DND-41 (cell line): ENCODE data around the gene RNASE4.

ENCODE experiments used
- ATAC-seq: fragments of 200-7000 bp; cut with Tn5 transposase; 3 replicates; pipeline ENCODE4 v1.9.1; 2021; ENCODE audit warnings: low read depth; ENCODE audit not compliant: insufficient read depth
- DNase-seq: peaks from one replicate; pipeline ENCODE4 v3.0.0-alpha.2; 2020
- H2AFZ ChIP-seq: 2 replicates; pipeline ENCODE4 v1.6.0; 2012; ENCODE audit warnings: low read depth, low read length
- H3K27ac ChIP-seq: 2 replicates; pipeline ENCODE4 v1.5.1; 2012; ENCODE audit warnings: low read length, inconsistent platforms
- H3K27me3 ChIP-seq: fragments of 200-600 bp; sonication (generic); 2 replicates; pipeline ENCODE4 v1.6.0; 2012; ENCODE audit warnings: low read length, mild to moderate bottlenecking, inconsistent platforms; ENCODE audit not compliant: insufficient read depth, poor library complexity
- H3K36me3 ChIP-seq: 2 replicates; pipeline ENCODE4 v1.5.1; 2012; ENCODE audit warnings: low read length, inconsistent platforms; ENCODE audit not compliant: insufficient read depth
- H3K4me1 ChIP-seq: 2 replicates; pipeline ENCODE4 v1.5.1; 2012; ENCODE audit warnings: mild to moderate bottlenecking, low read length; ENCODE audit not compliant: insufficient read depth
- H3K4me2 ChIP-seq: 2 replicates; pipeline ENCODE4 v1.6.0; 2012; ENCODE audit warnings: mild to moderate bottlenecking, moderate library complexity, low read length, inconsistent platforms; ENCODE audit not compliant: insufficient read depth
- H3K4me3 ChIP-seq, 2 experiments: fragments of 200-600 bp in 1 of 2; shearing (Covaris generic) in 1 of 2; 2 replicates each; pipeline ENCODE4 v1.5.1; 2012 to 2016; ENCODE audit warnings: inconsistent platforms in 2 of 2, low read length in 2 of 2, mild to moderate bottlenecking in 2 of 2, low read depth in 1 of 2, moderate library complexity in 1 of 2
- H3K79me2 ChIP-seq: 2 replicates; pipeline ENCODE4 v1.6.0; 2012; ENCODE audit warnings: low read length, inconsistent platforms; ENCODE audit not compliant: insufficient read depth
- H3K9ac ChIP-seq: 2 replicates; pipeline ENCODE4 v1.6.0; 2012; ENCODE audit warnings: low read depth, mild to moderate bottlenecking, inconsistent platforms, low read length, moderate library complexity
- H3K9me3 ChIP-seq: 2 replicates; pipeline ENCODE4 v1.5.1; 2012; ENCODE audit warnings: low read length, moderate library complexity, mild to moderate bottlenecking, inconsistent platforms; ENCODE audit not compliant: insufficient read depth, severe bottlenecking
- H4K20me1 ChIP-seq: 2 replicates; pipeline ENCODE4 v1.6.0; 2012; ENCODE audit warnings: low read length; ENCODE audit not compliant: insufficient read depth
- CTCF ChIP-seq: IDR thresholded peaks from 2 replicates; pipeline ENCODE4 v1.5.1; 2012; ENCODE audit warnings: borderline replicate concordance, low read length, moderate library complexity, mild to moderate bottlenecking; ENCODE audit not compliant: poor library complexity, severe bottlenecking; ENCODE audit errors: extremely low read depth
- EZH2 ChIP-seq: IDR thresholded peaks from 3 replicates; pipeline ENCODE4 v1.6.1; 2012; ENCODE audit warnings: borderline replicate concordance, low read depth, mild to moderate bottlenecking, moderate library complexity, low read length, inconsistent platforms; ENCODE audit not compliant: severe bottlenecking

The RNASE4 gene

GRCh38 chr14:20745571-20746358 is 61.4 kb downstream of the RNASE4 start, which contains the start of gene EDDM3A:
Gene EDDM3A, plus strand, starts transcription at chr14:20745887. Its CDS starts 1,694 bp downstream, at chr14:20747581.
- DNase-seq = no peak
- H3K9me3 ChIP-seq = no peaks in the 10 kb centered on the region
- no peaks in the 10 kb centered on the region for H3K4me1 ChIP-seq
- no peak within 1 kb of the TSS for H3K27ac ChIP-seq
- no peak within 1 kb of the TSS for H3K4me3 ChIP-seq
- H3K27me3 ChIP-seq = peaks cover 3% of the 10 kb centered on the region
- H3K9ac ChIP-seq = no peak within 1 kb of the TSS
- no peak within 1 kb of the TSS for H2AFZ ChIP-seq
- H3K36me3 ChIP-seq = no peaks in the 10 kb centered on the region
- H3K79me2 ChIP-seq = no peaks in the 10 kb centered on the region
- H4K20me1 ChIP-seq = no peaks in the 10 kb centered on the region
- no peak for TF ChIP-seq CTCF
- no peak for TF ChIP-seq EZH2
- H3K4me2 ChIP-seq = no peak within 1 kb of the TSS
- no peak for ATAC-seq

GRCh38 chr14:20746566-20746965 is 62.2 kb downstream of the RNASE4 start:
- H3K79me2 ChIP-seq = no peaks in the 10 kb centered on the region
- H3K4me2 ChIP-seq = no peak overlapping the region
- no peak for DNase-seq
- no peaks in the 10 kb centered on the region for H3K9me3 ChIP-seq
- no peak overlapping the region for H3K4me3 ChIP-seq
- no peak for ATAC-seq
- no peaks in the 10 kb centered on the region for H4K20me1 ChIP-seq
- no peaks in the 10 kb centered on the region for H3K4me1 ChIP-seq
- no peak overlapping the region for H3K9ac ChIP-seq
- no peak overlapping the region for H3K27ac ChIP-seq
- TF ChIP-seq CTCF (no peak), EZH2 (no peak)
- H2AFZ ChIP-seq = no peak overlapping the region
- H3K27me3 ChIP-seq = peaks cover 3% of the 10 kb centered on the region
- no peaks in the 10 kb centered on the region for H3K36me3 ChIP-seq

GRCh38 chr14:20748439-20748838 is 64.1 kb downstream of the RNASE4 start:
- H3K4me2 ChIP-seq = no peak overlapping the region
- DNase-seq (no peak), ATAC-seq (no peak)
- no peaks in the 10 kb centered on the region for H4K20me1 ChIP-seq
- no peak overlapping the region for H3K27ac ChIP-seq
- no peaks in the 10 kb centered on the region for H3K36me3 ChIP-seq
- H3K27me3 ChIP-seq = peaks cover 3% of the 10 kb centered on the region
- no peaks in the 10 kb centered on the region for H3K79me2 ChIP-seq
- no peak overlapping the region for H3K4me3 ChIP-seq
- H2AFZ ChIP-seq = no peak overlapping the region
- H3K9ac ChIP-seq = no peak overlapping the region
- H3K4me1 ChIP-seq = no peaks in the 10 kb centered on the region
- TF ChIP-seq CTCF (no peak), EZH2 (no peak)
- H3K9me3 ChIP-seq = peaks cover 13% of the 10 kb centered on the region
